ENCODE results near the gene APOBEC4. TPM values are rescaled to one million over a fixed set of nuclear protein-coding genes. Genes with fewer than 3 reads are reported as not detected.

Gene APOBEC4, protein sequence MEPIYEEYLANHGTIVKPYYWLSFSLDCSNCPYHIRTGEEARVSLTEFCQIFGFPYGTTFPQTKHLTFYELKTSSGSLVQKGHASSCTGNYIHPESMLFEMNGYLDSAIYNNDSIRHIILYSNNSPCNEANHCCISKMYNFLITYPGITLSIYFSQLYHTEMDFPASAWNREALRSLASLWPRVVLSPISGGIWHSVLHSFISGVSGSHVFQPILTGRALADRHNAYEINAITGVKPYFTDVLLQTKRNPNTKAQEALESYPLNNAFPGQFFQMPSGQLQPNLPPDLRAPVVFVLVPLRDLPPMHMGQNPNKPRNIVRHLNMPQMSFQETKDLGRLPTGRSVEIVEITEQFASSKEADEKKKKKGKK
- polyA plus RNA-seq (2012; ENCODE audit: insufficient read length, low read depth): not detected

GRCh38 chr1:183652547-183653461 lies at the start of gene APOBEC4:
Gene APOBEC4 (minus strand): TSS chr1:183653316. CDS start chr1:183648781, 4,535 bp downstream.
- no peak for TF ChIP-seq POLR2AphosphoS5 (IDR thresholded peaks at IDR 0.05; ENCODE audit: low read depth, low read length)
- no peak for TF ChIP-seq FOXP2 (optimal IDR thresholded peaks at IDR 0.05; ENCODE audit: borderline replicate concordance, extremely low read depth, extremely low read length, insufficient read depth)
- TF ChIP-seq, protein P1, sequence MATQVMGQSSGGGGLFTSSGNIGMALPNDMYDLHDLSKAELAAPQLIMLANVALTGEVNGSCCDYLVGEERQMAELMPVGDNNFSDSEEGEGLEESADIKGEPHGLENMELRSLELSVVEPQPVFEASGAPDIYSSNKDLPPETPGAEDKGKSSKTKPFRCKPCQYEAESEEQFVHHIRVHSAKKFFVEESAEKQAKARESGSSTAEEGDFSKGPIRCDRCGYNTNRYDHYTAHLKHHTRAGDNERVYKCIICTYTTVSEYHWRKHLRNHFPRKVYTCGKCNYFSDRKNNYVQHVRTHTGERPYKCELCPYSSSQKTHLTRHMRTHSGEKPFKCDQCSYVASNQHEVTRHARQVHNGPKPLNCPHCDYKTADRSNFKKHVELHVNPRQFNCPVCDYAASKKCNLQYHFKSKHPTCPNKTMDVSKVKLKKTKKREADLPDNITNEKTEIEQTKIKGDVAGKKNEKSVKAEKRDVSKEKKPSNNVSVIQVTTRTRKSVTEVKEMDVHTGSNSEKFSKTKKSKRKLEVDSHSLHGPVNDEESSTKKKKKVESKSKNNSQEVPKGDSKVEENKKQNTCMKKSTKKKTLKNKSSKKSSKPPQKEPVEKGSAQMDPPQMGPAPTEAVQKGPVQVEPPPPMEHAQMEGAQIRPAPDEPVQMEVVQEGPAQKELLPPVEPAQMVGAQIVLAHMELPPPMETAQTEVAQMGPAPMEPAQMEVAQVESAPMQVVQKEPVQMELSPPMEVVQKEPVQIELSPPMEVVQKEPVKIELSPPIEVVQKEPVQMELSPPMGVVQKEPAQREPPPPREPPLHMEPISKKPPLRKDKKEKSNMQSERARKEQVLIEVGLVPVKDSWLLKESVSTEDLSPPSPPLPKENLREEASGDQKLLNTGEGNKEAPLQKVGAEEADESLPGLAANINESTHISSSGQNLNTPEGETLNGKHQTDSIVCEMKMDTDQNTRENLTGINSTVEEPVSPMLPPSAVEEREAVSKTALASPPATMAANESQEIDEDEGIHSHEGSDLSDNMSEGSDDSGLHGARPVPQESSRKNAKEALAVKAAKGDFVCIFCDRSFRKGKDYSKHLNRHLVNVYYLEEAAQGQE (IDR thresholded peaks at IDR 0.05; ENCODE audit: insufficient read depth in 1 of 2, low read depth in 2 of 2, low read length in 2 of 2): no peak

DNA sequence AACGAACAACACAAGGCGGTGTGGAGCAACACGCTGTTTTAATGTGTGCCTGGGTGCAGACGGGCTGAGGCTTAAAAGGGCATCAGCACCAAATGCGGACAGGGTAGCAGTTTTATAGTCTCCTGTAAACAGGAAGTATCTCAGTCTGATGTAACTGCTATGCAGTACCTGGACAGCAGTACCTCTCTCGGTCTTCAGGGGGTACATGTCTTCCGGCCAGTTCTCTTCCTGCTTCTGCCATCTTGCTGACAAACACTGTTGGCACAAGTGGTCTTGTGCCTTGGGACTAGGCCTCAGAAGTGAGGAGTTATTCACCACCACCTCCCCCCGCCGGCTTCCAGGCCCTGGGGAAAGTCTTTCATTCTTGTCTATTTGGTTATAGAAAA lies 49.7 kb upstream of the APOBEC4 start:
- TF ChIP-seq TAF1 (IDR thresholded peaks at IDR 0.05; ENCODE audit: borderline replicate concordance, insufficient read depth, low read length) (no peak), POLR2AphosphoS5 (IDR thresholded peaks at IDR 0.05; ENCODE audit: low read depth, low read length) (no peak), FOXP2 (optimal IDR thresholded peaks at IDR 0.05; ENCODE audit: borderline replicate concordance, extremely low read depth, extremely low read length, insufficient read depth) (no peak), SIN3A (IDR thresholded peaks at IDR 0.05; ENCODE audit: borderline replicate concordance, insufficient read depth, low read length) (no peak)
- TF ChIP-seq, protein P1 (IDR thresholded peaks at IDR 0.05; ENCODE audit: insufficient read depth in 1 of 2, low read depth in 2 of 2, low read length in 2 of 2): no peak

DNA sequence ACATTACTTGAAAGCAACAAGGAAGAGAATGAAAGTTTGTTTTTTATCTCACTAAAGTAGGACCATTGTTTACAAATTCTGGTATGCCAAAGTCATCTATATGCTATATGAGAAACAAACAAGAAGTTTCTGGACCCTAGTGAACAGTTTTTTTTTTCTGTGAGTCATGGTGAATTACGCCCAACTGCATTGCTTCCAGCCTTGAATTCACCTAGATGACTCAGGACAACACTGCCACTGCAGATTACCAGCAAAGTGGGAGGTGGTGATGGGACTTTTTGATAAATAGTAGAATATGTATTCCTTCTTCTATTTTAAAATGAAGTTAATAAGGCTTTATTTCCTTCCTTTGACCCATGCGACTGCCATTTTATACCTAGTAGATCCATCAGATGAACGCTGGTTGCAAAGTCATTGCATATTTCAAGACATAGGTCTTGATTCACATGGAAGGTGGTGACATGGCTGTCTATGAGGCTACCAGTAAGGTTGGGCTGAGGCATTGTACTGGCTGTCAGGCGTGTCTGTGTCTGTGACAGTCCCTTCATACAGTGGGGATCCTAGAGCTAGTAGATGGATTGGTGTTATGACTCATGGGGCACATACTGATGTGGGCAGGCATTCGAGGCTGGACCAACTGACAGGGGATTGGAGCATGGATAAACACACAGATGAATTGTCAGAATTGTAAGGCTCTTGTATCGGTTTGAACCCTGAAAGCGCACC lies 49.1 kb upstream of the APOBEC4 start:
- TF ChIP-seq POLR2AphosphoS5 (IDR thresholded peaks at IDR 0.05; ENCODE audit: low read depth, low read length): no peak
- TF ChIP-seq, protein P1 (IDR thresholded peaks at IDR 0.05; ENCODE audit: insufficient read depth in 1 of 2, low read depth in 2 of 2, low read length in 2 of 2): no peak
- no peak for TF ChIP-seq SIN3A (IDR thresholded peaks at IDR 0.05; ENCODE audit: borderline replicate concordance, insufficient read depth, low read length)
- no peak for TF ChIP-seq FOXP2 (optimal IDR thresholded peaks at IDR 0.05; ENCODE audit: borderline replicate concordance, extremely low read depth, extremely low read length, insufficient read depth)
- no peak for TF ChIP-seq TAF1 (IDR thresholded peaks at IDR 0.05; ENCODE audit: borderline replicate concordance, insufficient read depth, low read length)

- no peak for TF ChIP-seq TAF1 (IDR thresholded peaks at IDR 0.05; ENCODE audit: borderline replicate concordance, insufficient read depth, low read length)
- no peak for TF ChIP-seq FOXP2 (optimal IDR thresholded peaks at IDR 0.05; ENCODE audit: borderline replicate concordance, extremely low read depth, extremely low read length, insufficient read depth)
- TF ChIP-seq, protein P1 (IDR thresholded peaks at IDR 0.05; ENCODE audit: insufficient read depth in 1 of 2, low read depth in 2 of 2, low read length in 2 of 2): no peak
- TF ChIP-seq SIN3A (IDR thresholded peaks at IDR 0.05; ENCODE audit: borderline replicate concordance, insufficient read depth, low read length): no peak
- TF ChIP-seq POLR2AphosphoS5 (IDR thresholded peaks at IDR 0.05; ENCODE audit: low read depth, low read length): no peak
Observed at GRCh38 chr1:183699616-183700160, 46.6 kb upstream of the APOBEC4 start.

All from PFSK-1 (cell line).